Suprapubic skin (tissue), 4 donors: ENCODE measurements around the gene CYFIP1. TPM values are rescaled to one million over a fixed set of nuclear protein-coding genes. Genes with fewer than 3 reads are reported as not detected.
A peak's percentile ranks its signal among the peaks of the same experiment; 100 is the strongest.
"Not testable (repeated sequence)": the region's sequence is repeated elsewhere in the genome, so short reads cannot be mapped to it uniquely, and the experiment has no call there.

Experiments used
- DNase-seq, 2 donors: peaks; one replicate each; pipeline ENCODE4 v3.0.0-alpha.2; 2019; ENCODE audit warnings: low spot score in 2 of 2
- H3K27ac ChIP-seq: fragments of 200-600 bp; sonication (generic); one replicate; pipeline ENCODE4 v1.5.1; 2019
- H3K27me3 ChIP-seq: fragments of 200-600 bp; sonication (generic); one replicate; pipeline ENCODE4 v1.5.1; 2019
- H3K36me3 ChIP-seq: fragments of 200-600 bp; sonication (generic); one replicate; pipeline ENCODE4 v1.5.1; 2019
- H3K4me1 ChIP-seq: fragments of 200-600 bp; sonication (generic); one replicate; pipeline ENCODE4 v1.5.1; 2019
- H3K4me3 ChIP-seq: fragments of 200-600 bp; sonication (generic); one replicate; pipeline ENCODE4 v1.5.1; 2019; ENCODE audit warnings: mild to moderate bottlenecking
- H3K9me3 ChIP-seq: fragments of 200-600 bp; sonication (generic); one replicate; pipeline ENCODE4 v1.5.1; 2019
- CTCF ChIP-seq, 2 donors: fragments of 200-600 bp in 1 of 2; fragments of 450-650 bp in 1 of 2; sonication (generic) in 1 of 2; IDR thresholded peaks; one replicate each; pipeline ENCODE4 v1.5.1; 2016 to 2019; ENCODE audit warnings: antibody characterized with exemption in 2 of 2, mild to moderate bottlenecking in 1 of 2, moderate library complexity in 1 of 2
- EP300 ChIP-seq: sonication (generic); formaldehyde crosslinking; IDR thresholded peaks from one replicate; pipeline ENCODE4 v1.6.1; 2017; ENCODE audit warnings: antibody characterized with exemption
- POLR2A ChIP-seq, 2 donors: fragments of 450-650 bp; IDR thresholded peaks; one replicate each; pipeline ENCODE4 v1.6.1; 2017; ENCODE audit warnings: antibody characterized with exemption in 2 of 2, mild to moderate bottlenecking in 2 of 2, moderate library complexity in 2 of 2
- POLR2AphosphoS5 ChIP-seq, 3 donors: sonication (generic); formaldehyde crosslinking; IDR thresholded peaks; one replicate each; pipeline ENCODE4 v1.6.1; 2017; ENCODE audit warnings: antibody characterized with exemption in 3 of 3
- WGBS: methylation state at CpG from one replicate; pipeline ENCODE4 v1.1.5; 2018; 5-methylcytosine and 5-hydroxymethylcytosine counted together
- total RNA-seq, 4 donors: library from RNA; depleted of rRNA; stranded (reverse); fragments of >200 nt; gene quantifications; one replicate each; pipeline ENCODE4 v1.1.0, GENCODE V29; 2016

CYFIP1 gene
- 100 to 1,000 TPM in 2 of 4 donors, 10 to 100 TPM in 2; 77.5 to 106 (median 99.4) TPM for total RNA-seq

- peak; percentile 88 to 90 for DNase-seq
- H3K36me3 ChIP-seq, result no peaks in the 10 kb centered on the region
- H3K4me1 ChIP-seq, result peaks cover 23% of the 10 kb centered on the region
- H3K9me3 ChIP-seq, result no peaks in the 10 kb centered on the region
- H3K27ac ChIP-seq, result peak within 1 kb of the TSS; percentile 83
- 0% methylated on average over 8 of the region's 93 CpGs for WGBS
- H3K4me3 ChIP-seq, result peak within 1 kb of the TSS; percentile 84
- TF ChIP-seq EP300 (no peak), POLR2AphosphoS5 (IDR thresholded peaks at IDR 0.05) (peak in 1 of 3 donors; percentile 42)
- no peaks in the 10 kb centered on the region for H3K27me3 ChIP-seq
Observed at GRCh38 chr15:22980189-22981050, at the start of gene CYFIP1. CYFIP1 (minus strand) TSS chr15:22980368; CDS start chr15:22947285, 33,083 bp downstream.

- 90% methylated on average over 1 of the region's 1 CpG for WGBS
- H3K4me1 ChIP-seq, result no peaks in the 10 kb centered on the region
- no peaks in the 10 kb centered on the region for H3K27me3 ChIP-seq
- no peak overlapping the region for H3K4me3 ChIP-seq
- H3K36me3 ChIP-seq, result peaks cover 98% of the 10 kb centered on the region
- TF ChIP-seq CTCF (IDR thresholded peaks at IDR 0.05) (no peak), POLR2A (IDR thresholded peaks at IDR 0.05) (no peak)
- no peak for DNase-seq
- H3K9me3 ChIP-seq, result no peaks in the 10 kb centered on the region
- no peak overlapping the region for H3K27ac ChIP-seq
Observed at GRCh38 chr15:23026218-23026617, 46.0 kb upstream of the CYFIP1 start.

- Histone ChIP-seq H3K9me3 (no peaks in the 10 kb centered on the region), H3K36me3 (peaks cover 96% of the 10 kb centered on the region), H3K4me1 (no peaks in the 10 kb centered on the region), H3K27me3 (no peaks in the 10 kb centered on the region), H3K27ac (no peak overlapping the region), H3K4me3 (no peak overlapping the region)
- no peak for TF ChIP-seq POLR2AphosphoS5 (IDR thresholded peaks at IDR 0.05)
- TF ChIP-seq CTCF (IDR thresholded peaks at IDR 0.05), result no peak
- no peak for TF ChIP-seq EP300
- no peak for TF ChIP-seq POLR2A (IDR thresholded peaks at IDR 0.05)
- DNase-seq, result no peak
- 90% methylated on average over 2 of the region's 2 CpGs for WGBS
Observed at GRCh38 chr15:23022156-23022555, 42.0 kb upstream of the CYFIP1 start.

GRCh38 chr15:23014394-23015000 lies 34.3 kb upstream of the CYFIP1 start:
- WGBS, result 100% methylated on average over 1 of the region's 3 CpGs
- Histone ChIP-seq H3K27ac (no peak overlapping the region), H3K9me3 (no peaks in the 10 kb centered on the region), H3K36me3 (peaks cover 91% of the 10 kb centered on the region), H3K27me3 (no peaks in the 10 kb centered on the region), H3K4me1 (no peaks in the 10 kb centered on the region), H3K4me3 (no peak overlapping the region)
- no peak for DNase-seq
- TF ChIP-seq POLR2A (IDR thresholded peaks at IDR 0.05) (no peak), EP300 (no peak), CTCF (IDR thresholded peaks at IDR 0.05) (no peak), POLR2AphosphoS5 (IDR thresholded peaks at IDR 0.05) (no peak)

- Histone ChIP-seq H3K4me1 (no peaks in the 10 kb centered on the region), H3K4me3 (no peak overlapping the region), H3K27ac (no peak overlapping the region), H3K9me3 (no peaks in the 10 kb centered on the region), H3K27me3 (no peaks in the 10 kb centered on the region), H3K36me3 (peaks cover 91% of the 10 kb centered on the region)
- 92% methylated on average over 4 of the region's 5 CpGs for WGBS
- DNase-seq, result no peak
- TF ChIP-seq POLR2AphosphoS5 (IDR thresholded peaks at IDR 0.05) (no peak), EP300 (no peak), CTCF (IDR thresholded peaks at IDR 0.05) (no peak), POLR2A (IDR thresholded peaks at IDR 0.05) (no peak)
Observed at GRCh38 chr15:23013681-23014080, 33.5 kb upstream of the CYFIP1 start.

- H3K9me3 ChIP-seq, H3K4me3 ChIP-seq, DNase-seq, H3K27me3 ChIP-seq, H3K27ac ChIP-seq, H3K4me1 ChIP-seq: not testable (repeated sequence)
- WGBS, result 98% methylated on average over 9 of the region's 9 CpGs
- peaks cover 91% of the 10 kb centered on the region for H3K36me3 ChIP-seq
Observed at GRCh38 chr15:23012616-23013015, 32.4 kb upstream of the CYFIP1 start.
